Thyroid gland (tissue), 4 donors: ENCODE measurements around the gene TAP2.

Experiments used
- CTCF ChIP-seq, 6 experiments: fragments of 200-600 bp in 3 of 6; fragments of 450-650 bp in 3 of 6; sonication (generic) in 3 of 6; IDR thresholded peaks; one replicate each; pipeline ENCODE4 v1.5.1; 2016 to 2019; ENCODE audit warnings: antibody characterized with exemption in 6 of 6, mild to moderate bottlenecking in 2 of 6, inconsistent platforms in 1 of 6, moderate library complexity in 1 of 6
- POLR2A ChIP-seq, 2 donors: fragments of 450-650 bp; IDR thresholded peaks; one replicate each; pipeline ENCODE4 v1.6.1; 2017; ENCODE audit warnings: antibody characterized with exemption in 2 of 2, mild to moderate bottlenecking in 2 of 2, moderate library complexity in 1 of 2

- TF ChIP-seq CTCF (IDR thresholded peaks at IDR 0.05) (no peak), POLR2A (IDR thresholded peaks at IDR 0.05) (no peak)
These were observed 48.2 kb downstream of the TAP2 start for GRCh38 chr6:32790306-32790705.
